SK-N-SH treated with all-trans-retinoic acid at 6 μM for 48 hours (cell line): ENCODE measurements around the gene HCFC2.

ENCODE experiments used
- ATAC-seq: fragments of 200-7000 bp; cut with Tn5 transposase; 3 replicates; pipeline ENCODE4 v1.9.1; 2020; ENCODE audit warnings: mild to moderate bottlenecking, moderate library complexity
- ARNTL ChIP-seq: fragments of 450-650 bp; formaldehyde crosslinking; IDR thresholded peaks from 2 replicates; pipeline ENCODE4 v1.5.0; 2020; ENCODE audit warnings: low read depth, mild to moderate bottlenecking, moderate library complexity, borderline replicate concordance
- BACH2 ChIP-seq: fragments of 250-450 bp; sonication (Bioruptor Pico); IDR thresholded peaks from 2 replicates; pipeline ENCODE4 v1.9.0; 2021; ENCODE audit warnings: mild to moderate bottlenecking, borderline replicate concordance
- CREB5 ChIP-seq: fragments of 250-450 bp; sonication (Bioruptor Pico); IDR thresholded peaks from 2 replicates; pipeline ENCODE4 v1.5.1; 2020; ENCODE audit warnings: low read depth, mild to moderate bottlenecking, moderate library complexity
- CSDC2 ChIP-seq: fragments of 250-450 bp; sonication (Bioruptor Pico); IDR thresholded peaks from 2 replicates; pipeline ENCODE4 v1.5.0; 2020; ENCODE audit warnings: mild to moderate bottlenecking, moderate library complexity
- CSRNP3 ChIP-seq: fragments of 250-450 bp; sonication (Bioruptor Pico); IDR thresholded peaks from 2 replicates; pipeline ENCODE4 v1.5.1; 2021; ENCODE audit warnings: mild to moderate bottlenecking, moderate library complexity
- ESRRG ChIP-seq: fragments of 250-450 bp; sonication (Bioruptor Pico); IDR thresholded peaks from 2 replicates; pipeline ENCODE4 v1.6.1; 2021; ENCODE audit warnings: mild to moderate bottlenecking
- GLIS3 ChIP-seq: fragments of 250-450 bp; sonication (Bioruptor Pico); IDR thresholded peaks from 2 replicates; pipeline ENCODE4 v1.5.0; 2020; ENCODE audit warnings: mild to moderate bottlenecking, moderate library complexity
- ISL1 ChIP-seq: fragments of 250-450 bp; sonication (Bioruptor Pico); IDR thresholded peaks from 2 replicates; pipeline ENCODE4 v2.1.2; 2022; ENCODE audit warnings: mild to moderate bottlenecking, moderate library complexity
- OSR1 ChIP-seq: fragments of 250-450 bp; sonication (Bioruptor Pico); IDR thresholded peaks from 2 replicates; pipeline ENCODE4 v1.8.0; 2022; ENCODE audit warnings: moderate library complexity, mild to moderate bottlenecking, inconsistent platforms
- PATZ1 ChIP-seq: fragments of 250-450 bp; sonication (Bioruptor Pico); IDR thresholded peaks from 2 replicates; pipeline ENCODE4 v1.8.0; 2020; ENCODE audit warnings: mild to moderate bottlenecking, moderate library complexity, borderline replicate concordance
- POU6F1 ChIP-seq: fragments of 250-450 bp; sonication (Bioruptor Pico); IDR thresholded peaks from 2 replicates; pipeline ENCODE4 v1.8.0; 2021; ENCODE audit warnings: low read depth, mild to moderate bottlenecking, moderate library complexity, borderline replicate concordance
- PPARA ChIP-seq: fragments of 250-450 bp; sonication (Bioruptor Pico); IDR thresholded peaks from 2 replicates; pipeline ENCODE4 v1.5.0; 2020; ENCODE audit warnings: mild to moderate bottlenecking, borderline replicate concordance
- RARB ChIP-seq: fragments of 250-450 bp; sonication (Bioruptor Pico); IDR thresholded peaks from 2 replicates; pipeline ENCODE4 v1.8.0; 2021; ENCODE audit warnings: mild to moderate bottlenecking, moderate library complexity
- SNAI2 ChIP-seq: fragments of 250-450 bp; sonication (Bioruptor Pico); IDR thresholded peaks from 2 replicates; pipeline ENCODE4 v1.5.0; 2020; ENCODE audit warnings: mild to moderate bottlenecking, moderate library complexity
- TCF4 ChIP-seq: fragments of 250-450 bp; sonication (Bioruptor Pico); IDR thresholded peaks from 2 replicates; pipeline ENCODE4 v1.8.0; 2021; ENCODE audit warnings: mild to moderate bottlenecking, moderate library complexity, borderline replicate concordance
- TOX ChIP-seq: fragments of 250-450 bp; sonication (Bioruptor Pico); IDR thresholded peaks from 2 replicates; pipeline ENCODE4 v1.8.0; 2021; ENCODE audit warnings: mild to moderate bottlenecking, moderate library complexity, borderline replicate concordance
- TSHZ2 ChIP-seq: fragments of 250-450 bp; sonication (Bioruptor Pico); IDR thresholded peaks from 2 replicates; pipeline ENCODE4 v1.5.0; 2020; ENCODE audit warnings: mild to moderate bottlenecking, moderate library complexity
- ZC3H10 ChIP-seq: fragments of 250-450 bp; sonication (Bioruptor Pico); IDR thresholded peaks from 2 replicates; pipeline ENCODE4 v1.5.1; 2021; ENCODE audit warnings: mild to moderate bottlenecking, moderate library complexity
- ZFP3 ChIP-seq: fragments of 250-450 bp; sonication (Bioruptor Pico); IDR thresholded peaks from 2 replicates; pipeline ENCODE4 v1.5.0; 2020; ENCODE audit warnings: mild to moderate bottlenecking, moderate library complexity
- ZFP30 ChIP-seq: fragments of 450-650 bp; formaldehyde crosslinking; IDR thresholded peaks from 2 replicates; pipeline ENCODE4 v1.5.0; 2022; ENCODE audit warnings: mild to moderate bottlenecking, moderate library complexity
- ZNF70 ChIP-seq: fragments of 450-650 bp; formaldehyde crosslinking; IDR thresholded peaks from 2 replicates; pipeline ENCODE4 v1.5.0; 2020; ENCODE audit warnings: mild to moderate bottlenecking, moderate library complexity
- ZNF8 ChIP-seq: fragments of 450-650 bp; formaldehyde crosslinking; IDR thresholded peaks from 2 replicates; pipeline ENCODE4 v1.5.0; 2020; ENCODE audit warnings: mild to moderate bottlenecking, moderate library complexity

The HCFC2 gene

GRCh38 chr12:104058802-104059201 is 5.5 kb upstream of the HCFC2 start (continued):
- TF ChIP-seq TSHZ2 (CRISPR knock-in tag) (no peak), ISL1 (no peak), ZNF8 (CRISPR knock-in tag) (no peak), SNAI2 (CRISPR knock-in tag) (no peak), ZFP3 (no peak), TCF4 (no peak), ZFP30 (CRISPR knock-in tag) (no peak), ZNF70 (CRISPR knock-in tag) (no peak), RARB (no peak)

- TF ChIP-seq TCF4 (no peak), ISL1 (no peak), TOX (CRISPR knock-in tag) (no peak), ZNF70 (CRISPR knock-in tag) (no peak), SNAI2 (CRISPR knock-in tag) (no peak)
- no peak for ATAC-seq
Observed at GRCh38 chr12:104059963-104060362, 4.4 kb upstream of the HCFC2 start.

- no peak for TF ChIP-seq TSHZ2 (CRISPR knock-in tag)
- no peak for TF ChIP-seq OSR1 (CRISPR knock-in tag)
- TF ChIP-seq BACH2 (CRISPR knock-in tag): no peak
- no peak for TF ChIP-seq CSDC2
- TF ChIP-seq ZC3H10 (CRISPR knock-in tag): no peak
- TF ChIP-seq ZFP30 (CRISPR knock-in tag): no peak
- TF ChIP-seq CREB5 (CRISPR knock-in tag): no peak
- TF ChIP-seq ZFP3: no peak
- TF ChIP-seq PPARA (CRISPR knock-in tag): no peak
- no peak for TF ChIP-seq POU6F1 (CRISPR knock-in tag)
- no peak for TF ChIP-seq TCF4
- no peak for TF ChIP-seq ISL1
- no peak for TF ChIP-seq ZNF70 (CRISPR knock-in tag)
- no peak for TF ChIP-seq CSRNP3 (CRISPR knock-in tag)
- TF ChIP-seq, all 23 proteins: peak for 0
- ATAC-seq: no peak
Observed at GRCh38 chr12:104060791-104061190, 3.5 kb upstream of the HCFC2 start.

- peak; percentile 74 for ATAC-seq
- TF ChIP-seq ZNF8 (CRISPR knock-in tag) (no peak), ZFP3 (no peak), GLIS3 (no peak), ZFP30 (CRISPR knock-in tag) (no peak), ARNTL (CRISPR knock-in tag) (no peak), RARB (no peak), PATZ1 (no peak), OSR1 (CRISPR knock-in tag) (no peak), SNAI2 (CRISPR knock-in tag) (no peak), TOX (CRISPR knock-in tag) (no peak), CREB5 (CRISPR knock-in tag) (no peak), CSRNP3 (CRISPR knock-in tag) (no peak), ESRRG (no peak)
Observed at GRCh38 chr12:104063712-104064030, 660 bp upstream of the HCFC2 start.
